GM12872 (cell line): ENCODE data around the gene CNKSR3.

Source experiments
- CTCF ChIP-seq: IDR thresholded peaks from 3 replicates; pipeline ENCODE4 v1.5.1; 2011; ENCODE audit warnings: low read depth, mild to moderate bottlenecking, low read length, moderate library complexity; ENCODE audit not compliant: insufficient read depth

Gene CNKSR3

GRCh38 chr6:154488802-154489437 lies 21.6 kb downstream of the CNKSR3 start:
- TF ChIP-seq CTCF, result no peak

GRCh38 chr6:154488248-154488593 lies 22.3 kb downstream of the CNKSR3 start:
- TF ChIP-seq CTCF, result no peak

GRCh38 chr6:154487367-154488247 lies 22.9 kb downstream of the CNKSR3 start:
- no peak for TF ChIP-seq CTCF

- no peak for TF ChIP-seq CTCF
These were observed 24.7 kb downstream of the CNKSR3 start for GRCh38 chr6:154485815-154486214.

GRCh38 chr6:154484942-154485341 lies 25.5 kb downstream of the CNKSR3 start:
- no peak for TF ChIP-seq CTCF

GRCh38 chr6:154482858-154483257 lies 27.6 kb downstream of the CNKSR3 start:
- TF ChIP-seq CTCF, result no peak

- no peak for TF ChIP-seq CTCF
These were observed 28.9 kb downstream of the CNKSR3 start for GRCh38 chr6:154481521-154482013.
